ENCODE data around the gene CCNE1. TPM values are rescaled to one million over a fixed set of nuclear protein-coding genes. Genes with fewer than 3 reads are reported as not detected.

Gene CCNE1
- total RNA-seq, 1 donor from 2014 or later, result 8.3 TPM

DNA sequence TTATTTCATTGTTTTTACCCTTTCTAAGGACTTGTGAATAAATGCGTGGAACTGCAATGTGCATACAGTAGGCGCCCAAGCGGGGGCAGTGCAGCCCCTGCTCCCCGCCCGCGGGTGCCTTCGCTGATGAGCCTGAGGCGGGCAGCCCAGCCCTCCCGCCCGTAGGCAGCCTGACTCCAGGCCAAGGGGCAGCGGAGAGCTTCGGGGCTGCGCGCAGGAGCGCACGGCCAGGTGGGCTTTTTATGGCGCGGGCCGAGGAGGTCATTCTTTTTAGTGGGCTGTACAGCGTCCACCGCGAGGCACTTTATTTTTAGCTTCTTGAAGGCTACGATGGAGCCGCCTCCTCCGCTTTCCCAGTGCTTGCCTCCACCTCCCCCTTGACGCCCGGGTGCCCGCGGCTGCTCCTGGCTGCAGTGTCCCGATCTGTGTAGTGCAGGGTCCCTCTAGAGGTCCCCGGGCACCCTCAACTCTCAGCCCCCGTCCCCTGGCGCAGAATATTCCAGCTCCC is 60.5 kb downstream of the CCNE1 start:
- DNase-seq (ENCODE audit: extremely low read depth, low read depth, low spot score), result no peak

DNA sequence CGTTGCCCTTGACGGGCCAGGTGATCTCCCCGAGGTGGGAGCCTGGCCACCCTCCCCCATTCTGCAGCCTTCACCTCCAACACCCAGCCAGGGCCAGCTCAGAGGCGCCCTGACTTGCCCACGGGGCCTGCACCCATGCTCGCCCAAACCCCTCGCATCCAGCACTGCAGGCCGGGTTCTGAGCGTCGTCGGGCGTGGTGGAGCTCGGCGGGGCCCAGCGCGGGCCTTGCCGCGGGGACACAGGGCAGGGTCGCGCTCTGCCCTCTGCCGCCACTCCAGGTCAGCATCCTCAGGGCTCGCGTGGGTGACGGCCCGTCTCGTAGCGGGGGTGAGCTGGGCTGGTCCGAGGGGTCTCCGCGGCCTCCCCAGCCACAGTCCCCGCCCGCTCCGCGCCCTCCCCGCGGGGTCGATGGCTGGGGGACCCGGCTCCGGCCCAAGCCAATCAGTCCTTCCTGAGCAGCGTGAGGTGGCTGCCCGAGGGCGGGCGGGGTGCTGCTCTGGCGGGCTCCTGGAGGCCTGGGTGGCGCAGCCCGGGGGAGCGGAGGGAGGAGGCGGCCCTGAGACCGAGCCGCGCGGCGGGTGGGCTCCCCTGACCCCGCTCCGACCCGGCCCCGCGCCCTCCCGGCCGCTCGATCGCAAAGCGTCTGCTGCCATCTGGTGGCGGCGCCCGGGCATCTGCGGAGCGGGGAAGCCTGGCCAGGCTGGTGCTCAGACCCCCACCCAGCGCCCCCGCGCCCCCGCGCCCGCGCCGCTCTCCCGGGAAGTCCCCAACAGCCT is 61.4 kb downstream of the CCNE1 start:
- DNase-seq (ENCODE audit: extremely low read depth, low read depth, low spot score), result no peak

Other genes starting within 250 kb of the CCNE1 start
- gene POP4, start 205.7 kb upstream of the CCNE1 start, total RNA-seq, result 43.2 and 68.1 TPM in 2 replicates
- gene PLEKHF1, start 146.5 kb upstream of the CCNE1 start, total RNA-seq, result 16.3 and 22.8 TPM in 2 replicates
- gene C19orf12, start 96.7 kb upstream of the CCNE1 start, total RNA-seq, result 25.0 and 31.9 TPM in 2 replicates
- 24.1 and 25.6 TPM in 2 replicates for gene URI1, start 130.2 kb downstream of the CCNE1 start, total RNA-seq